HG02943 (cell line): ENCODE results near the gene NUDT14.

Experiments
- ATAC-seq: cut with Tn5 transposase; IDR thresholded peaks from one replicate; pipeline ENCODE4 v1.9.1; 2021; ENCODE audit warnings: mild to moderate bottlenecking, low read depth, moderate library complexity; ENCODE audit not compliant: unreplicated experiment

The NUDT14 gene

DNA sequence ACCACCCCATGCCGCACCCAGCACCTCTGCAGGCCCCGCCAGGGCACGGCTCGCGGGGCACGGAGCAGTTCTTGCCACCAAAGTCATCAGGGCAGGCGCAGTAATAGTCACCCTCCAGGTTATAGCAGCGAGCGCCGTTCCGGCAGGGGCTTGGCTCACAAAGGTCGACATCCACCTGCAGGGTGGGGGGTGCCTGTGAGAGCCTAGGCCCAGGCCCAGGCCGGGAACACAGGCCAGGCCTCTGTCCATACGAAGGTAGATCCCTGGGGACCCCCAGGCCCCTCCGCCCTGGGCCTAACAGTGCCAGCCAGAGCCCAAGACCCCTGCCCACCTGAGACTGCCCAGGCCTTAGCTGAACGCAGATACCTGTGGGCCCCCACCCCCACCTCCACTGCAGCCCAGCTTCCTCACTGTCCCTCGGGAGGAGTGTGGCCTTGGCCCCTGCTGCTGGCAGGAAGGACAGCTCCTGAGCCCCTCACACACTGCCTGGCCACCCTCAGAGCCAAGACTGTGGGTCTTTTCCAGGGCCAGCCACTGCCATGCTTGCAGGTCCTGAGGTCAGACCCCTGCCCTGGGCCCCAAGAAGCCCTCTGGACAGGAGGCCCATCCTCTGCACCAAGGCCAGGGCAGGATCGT, 31.8 kb downstream of the NUDT14 start:
- ATAC-seq: no peak

- no peak for ATAC-seq
Observed at GRCh38 chr14:105148604-105149145, 32.4 kb downstream of the NUDT14 start.

- no peak for ATAC-seq
Observed at GRCh38 chr14:105147671-105148603, 33.2 kb downstream of the NUDT14 start.

DNA sequence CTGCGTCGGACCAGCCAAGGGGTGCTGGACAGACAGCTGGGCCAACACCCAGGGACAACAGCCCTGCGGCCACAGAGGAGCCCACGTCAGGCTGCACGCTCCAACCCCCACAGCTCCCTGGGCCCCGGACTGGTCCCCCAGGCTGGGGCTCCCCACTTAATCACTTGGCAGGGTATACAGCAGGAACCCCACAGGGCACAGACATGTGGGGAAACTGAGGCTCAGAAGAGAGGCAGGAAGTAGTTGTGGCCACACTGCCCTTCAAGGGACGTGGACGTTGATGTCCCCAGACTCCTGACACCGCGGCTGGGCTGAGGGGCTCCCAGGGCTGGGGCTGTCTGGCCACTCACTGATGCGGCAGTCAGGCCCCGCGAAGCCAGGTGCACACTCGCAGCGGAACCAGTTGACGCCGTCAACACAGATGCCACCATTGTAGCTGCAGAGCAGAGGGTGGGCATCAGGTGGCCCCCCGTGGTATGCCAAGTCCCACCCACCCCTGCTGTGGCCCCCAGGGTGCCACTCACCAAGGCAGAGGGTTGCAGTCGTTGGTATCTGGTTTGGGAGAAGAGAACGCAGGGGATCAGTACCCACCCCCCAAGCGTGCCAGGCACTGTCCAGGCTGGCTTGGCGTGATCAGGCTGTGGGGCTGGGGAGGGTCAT, 34.0 kb downstream of the NUDT14 start:
- no peak for ATAC-seq

DNA sequence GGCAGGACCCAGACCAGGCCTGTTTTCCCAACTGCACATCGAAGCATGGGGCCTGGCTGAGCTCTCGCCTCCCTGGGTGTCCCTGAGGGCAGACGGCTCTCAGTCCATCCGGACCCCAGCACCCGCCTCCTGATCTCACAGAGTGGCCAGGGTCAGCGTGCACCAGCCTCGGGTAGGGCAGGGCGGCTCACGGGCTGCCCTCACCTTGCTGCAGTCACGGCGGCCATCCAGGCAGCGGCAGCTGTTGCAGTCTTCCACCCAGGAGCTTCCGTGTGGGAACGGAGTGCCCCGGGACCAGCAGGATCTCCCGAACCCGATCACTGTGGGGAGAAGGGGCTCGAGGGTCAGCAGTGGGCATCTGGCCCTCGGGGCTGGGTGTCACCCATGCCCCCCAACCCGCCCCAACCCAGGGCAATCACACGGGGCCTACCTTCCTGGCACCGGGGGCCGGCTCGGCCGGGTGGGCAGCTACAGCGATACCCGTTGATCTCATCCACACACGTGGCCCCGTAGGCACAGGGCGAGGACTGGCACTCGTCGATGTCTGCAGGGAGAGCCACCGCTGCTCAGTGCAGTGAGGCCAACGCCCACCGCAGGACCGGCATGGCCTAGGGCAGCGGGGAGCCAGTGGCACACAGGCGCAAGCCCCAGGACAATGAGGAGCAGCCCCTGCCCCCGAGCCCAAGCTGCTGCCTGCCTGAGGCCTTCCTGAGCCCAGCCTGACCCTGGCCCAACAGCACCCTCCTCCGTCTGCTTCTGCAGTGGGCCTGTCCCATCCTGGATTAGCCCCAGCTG, 34.7 kb downstream of the NUDT14 start:
- ATAC-seq: no peak

GRCh38 chr14:105145381-105146180, 35.5 kb downstream of the NUDT14 start:
- ATAC-seq: no peak

DNA sequence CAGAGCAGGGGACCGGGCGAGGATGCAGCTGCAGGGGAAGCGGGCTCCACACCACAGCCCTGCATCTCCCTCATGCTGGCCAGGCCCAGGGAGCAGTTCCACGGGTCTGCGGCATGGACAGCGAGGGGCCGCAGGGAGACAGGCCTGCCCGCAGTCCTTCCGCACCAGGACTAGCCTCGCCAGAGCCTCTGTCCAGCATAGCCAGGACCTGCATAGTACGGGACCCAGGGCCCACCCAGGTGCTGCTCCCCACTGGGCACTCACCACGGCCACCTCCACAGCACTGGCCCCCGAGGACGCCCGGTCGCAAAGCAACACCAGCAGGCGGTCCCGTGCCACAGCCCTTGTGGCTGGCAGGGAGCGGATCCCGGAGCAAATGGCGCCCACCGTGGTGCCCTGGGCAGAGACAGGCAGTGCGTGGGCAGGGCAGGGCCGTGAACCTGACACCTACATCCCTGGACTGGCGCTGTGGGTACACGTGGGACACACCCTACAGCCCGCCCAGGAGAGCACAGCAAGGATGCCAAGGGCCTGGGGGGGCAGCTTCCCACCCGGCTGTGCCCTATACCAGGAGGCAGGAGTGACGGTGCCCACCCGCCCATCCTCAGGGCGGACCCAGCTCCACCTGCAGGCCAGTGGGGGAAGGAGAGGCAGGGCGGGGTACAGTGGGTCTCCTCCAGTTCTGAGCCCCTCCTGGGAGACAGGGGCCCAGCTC, 36.3 kb downstream of the NUDT14 start:
- ATAC-seq: no peak

GRCh38 chr14:105144026-105144665, 37.0 kb downstream of the NUDT14 start:
- no peak for ATAC-seq

DNA sequence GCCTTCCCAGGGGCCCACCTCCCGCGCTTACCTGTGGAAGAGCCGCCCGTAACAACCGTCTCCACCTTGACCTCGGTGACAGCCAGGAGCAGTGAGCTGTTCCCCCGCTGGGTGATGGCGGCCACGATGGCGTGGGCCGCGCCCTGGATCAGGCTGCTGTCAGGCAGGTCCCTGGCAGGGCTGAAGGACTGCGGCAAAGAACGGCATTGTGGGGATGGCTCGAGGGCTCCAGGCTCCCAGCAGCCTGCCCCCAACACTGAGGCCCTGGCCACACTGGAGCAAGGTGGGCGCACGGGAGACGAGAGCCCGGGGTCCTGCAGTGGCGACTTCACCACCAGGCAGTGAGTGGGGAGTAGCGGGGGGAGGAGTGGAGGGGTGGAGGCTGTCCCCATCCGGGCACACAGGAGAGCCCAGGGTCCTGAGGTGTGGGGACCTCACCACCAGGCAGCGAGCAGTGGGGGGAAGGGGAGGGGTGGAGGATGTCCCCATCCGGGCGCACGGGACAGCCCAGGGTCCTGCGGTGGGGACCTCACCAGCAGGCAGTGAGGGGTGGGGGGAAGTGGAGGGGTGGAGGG, 37.6 kb downstream of the NUDT14 start:
- ATAC-seq: no peak

GRCh38 chr14:105142651-105143450, 38.3 kb downstream of the NUDT14 start:
- ATAC-seq: no peak

DNA sequence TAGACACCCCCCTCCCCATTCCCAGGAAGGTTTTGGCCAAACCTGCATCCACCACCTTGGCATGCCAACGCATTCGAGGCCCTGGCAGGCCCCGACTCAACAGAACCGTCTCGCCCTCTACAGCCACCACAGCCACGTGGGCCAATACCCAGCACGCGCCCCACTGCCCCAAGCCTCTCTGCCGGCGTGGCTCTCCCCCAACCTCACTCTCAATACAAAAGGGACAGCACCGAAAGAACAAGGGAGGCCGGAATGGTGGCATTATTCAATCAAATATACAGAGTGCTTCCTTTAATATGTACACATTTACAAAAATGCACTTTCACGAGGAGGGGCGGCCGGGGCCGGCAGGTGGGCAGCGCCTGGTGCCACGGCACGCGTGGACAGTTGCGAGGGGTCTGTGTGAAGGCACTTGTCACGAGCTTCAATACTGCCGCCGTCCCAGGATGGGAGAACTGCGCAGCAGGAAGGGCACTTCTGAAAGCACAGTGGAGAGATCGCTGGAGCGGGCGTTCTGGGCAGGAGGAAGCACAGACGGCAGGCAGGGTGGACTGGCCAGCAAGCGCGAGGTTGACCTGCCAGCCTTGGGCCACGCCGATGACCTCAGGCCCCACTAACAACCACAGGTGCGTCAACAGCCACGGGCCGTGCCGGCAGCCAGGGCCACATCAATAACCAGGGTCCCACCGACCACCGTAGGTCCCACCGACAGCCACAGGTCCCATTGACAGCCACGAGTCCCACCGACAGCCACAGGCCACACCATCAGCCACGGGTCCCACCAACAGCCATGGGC, 39.4 kb downstream of the NUDT14 start:
- ATAC-seq: no peak

DNA sequence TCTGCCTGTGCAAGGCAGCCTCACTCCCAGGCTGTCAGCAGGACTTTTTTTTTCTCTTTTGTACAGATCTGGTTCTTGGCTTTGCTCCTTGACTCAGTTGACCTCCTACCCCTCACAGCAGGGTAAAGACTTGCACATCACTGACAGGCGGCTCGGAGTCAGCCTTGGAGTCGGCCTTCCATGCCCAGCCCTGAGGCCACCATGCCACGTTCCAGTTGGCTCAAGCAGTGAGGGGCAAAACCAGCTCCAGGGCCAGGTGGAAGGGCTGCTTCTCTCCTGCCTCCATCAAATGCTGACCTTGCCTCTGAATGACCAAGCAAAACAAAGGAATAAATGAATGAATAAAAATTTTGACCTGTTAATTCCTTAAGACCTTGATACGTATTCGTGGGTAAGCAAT, 40.1 kb downstream of the NUDT14 start:
- no peak for ATAC-seq

GRCh38 chr14:105140581-105140980, 40.5 kb downstream of the NUDT14 start:
- ATAC-seq: no peak

DNA sequence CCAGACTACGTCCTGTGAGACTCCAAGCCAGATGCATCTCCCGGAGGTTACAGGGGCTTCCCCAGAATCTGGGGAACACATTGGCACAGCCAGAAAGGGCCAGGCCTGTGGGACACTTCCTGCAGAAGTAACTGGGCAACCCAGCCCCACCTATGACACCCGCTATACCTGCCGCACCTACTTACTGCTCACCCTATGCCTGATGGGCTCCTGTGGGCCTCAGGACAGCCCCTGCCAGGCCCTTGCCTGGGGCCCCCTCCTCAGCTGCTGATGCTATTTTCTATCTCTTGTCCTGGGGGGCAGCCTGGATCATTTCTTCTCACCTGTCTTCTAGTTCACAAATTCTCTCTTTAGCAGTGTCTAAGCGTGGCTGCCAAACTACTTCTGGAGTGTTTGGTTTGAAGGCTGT, 41.3 kb downstream of the NUDT14 start:
- ATAC-seq: no peak

GRCh38 chr14:105139212-105139825, 41.8 kb downstream of the NUDT14 start:
- ATAC-seq: no peak

GRCh38 chr14:105138551-105139111, 42.5 kb downstream of the NUDT14 start:
- ATAC-seq: no peak
